IPS-NIHi7 (cell line): ENCODE measurements around the gene STON2.
"Not testable (repeated sequence)": the region's sequence is repeated elsewhere in the genome, so short reads cannot be mapped to it uniquely, and the experiment has no call there.

Source experiments
- DNase-seq: peaks from one replicate; pipeline ENCODE4 v3.0.0; 2012; ENCODE audit warnings: mixed read lengths; ENCODE audit errors: extremely low spot score

Gene STON2

GRCh38 chr14:81400202-81400678, at the start of gene STON2:
Gene STON2 (minus strand): TSS chr14:81400324. CDS start chr14:81398382, 1,942 bp downstream.
- DNase-seq: no peak

- no peak for DNase-seq
Observed at GRCh38 chr14:81449576-81449975, 49.5 kb upstream of the STON2 start.

GRCh38 chr14:81449114-81449513, 49.0 kb upstream of the STON2 start:
- no peak for DNase-seq

- no peak for DNase-seq
Observed at GRCh38 chr14:81447021-81447764, 47.1 kb upstream of the STON2 start.

GRCh38 chr14:81446279-81447007, 46.3 kb upstream of the STON2 start:
- no peak for DNase-seq

- no peak for DNase-seq
Observed at GRCh38 chr14:81441626-81442134, 41.6 kb upstream of the STON2 start.

GRCh38 chr14:81440041-81440440, 39.9 kb upstream of the STON2 start:
- no peak for DNase-seq

- no peak for DNase-seq
Observed at GRCh38 chr14:81437244-81437643, 37.1 kb upstream of the STON2 start.

GRCh38 chr14:81436296-81437138, 36.4 kb upstream of the STON2 start:
- peak; percentile 98 for DNase-seq

GRCh38 chr14:81435391-81436295, 35.5 kb upstream of the STON2 start:
- peak; percentile 69 for DNase-seq

GRCh38 chr14:81435048-81435390, 34.9 kb upstream of the STON2 start:
- no peak for DNase-seq

- peak; percentile 23 for DNase-seq
Observed at GRCh38 chr14:81434230-81434629, 34.1 kb upstream of the STON2 start.

- no peak for DNase-seq
Observed at GRCh38 chr14:81433378-81433777, 33.3 kb upstream of the STON2 start.

- DNase-seq: no peak
Observed at GRCh38 chr14:81432219-81432661, 32.1 kb upstream of the STON2 start.

GRCh38 chr14:81430235-81430634, 30.1 kb upstream of the STON2 start:
- DNase-seq: no peak

GRCh38 chr14:81429749-81430148, 29.6 kb upstream of the STON2 start:
- not testable (repeated sequence) for DNase-seq

- DNase-seq: no peak
Observed at GRCh38 chr14:81429028-81429427, 28.9 kb upstream of the STON2 start.

- DNase-seq: peak; percentile 22
Observed at GRCh38 chr14:81427348-81428058, 27.4 kb upstream of the STON2 start.

- no peak for DNase-seq
Observed at GRCh38 chr14:81423504-81423903, 23.4 kb upstream of the STON2 start.
